Putamen (tissue), 1 donor: Measurements from ENCODE around the gene OGFOD2.

ENCODE experiments used
- DNase-seq: peaks from one replicate; pipeline ENCODE4 v3.0.0-alpha.2; 2016; ENCODE audit warnings: low spot score

OGFOD2 gene

DNA sequence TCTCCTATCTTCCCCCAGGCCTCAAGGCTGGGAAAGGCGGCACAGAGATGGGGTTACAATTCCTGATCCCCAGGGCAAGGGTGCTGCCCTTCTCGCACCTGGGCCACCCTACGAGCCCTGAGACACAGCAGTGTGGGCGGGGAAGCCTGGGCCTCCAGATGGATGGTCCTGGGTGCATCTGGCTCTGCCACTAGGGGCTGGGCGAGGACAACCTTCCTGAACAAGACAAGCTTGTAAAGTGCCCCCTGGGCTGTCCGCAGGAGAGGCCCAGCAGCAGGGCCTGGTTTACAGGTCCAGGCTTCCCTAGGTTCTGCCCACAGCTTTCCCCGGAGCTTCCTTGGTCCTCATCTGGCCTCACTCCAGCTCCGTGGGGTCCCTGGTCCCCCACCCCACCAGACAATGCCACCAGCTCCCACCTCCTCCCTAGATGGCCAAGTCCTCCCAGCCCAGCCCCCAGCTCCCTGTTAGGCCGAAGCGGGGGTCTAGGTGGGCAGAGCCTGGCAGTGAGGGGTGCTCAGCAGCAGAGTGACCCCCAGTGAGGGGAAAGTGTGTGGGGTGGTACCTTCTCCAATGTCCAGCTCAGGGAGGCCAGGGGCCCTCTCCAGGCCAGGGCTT lies 14.3 kb downstream of the OGFOD2 start:
- DNase-seq: no peak

DNA sequence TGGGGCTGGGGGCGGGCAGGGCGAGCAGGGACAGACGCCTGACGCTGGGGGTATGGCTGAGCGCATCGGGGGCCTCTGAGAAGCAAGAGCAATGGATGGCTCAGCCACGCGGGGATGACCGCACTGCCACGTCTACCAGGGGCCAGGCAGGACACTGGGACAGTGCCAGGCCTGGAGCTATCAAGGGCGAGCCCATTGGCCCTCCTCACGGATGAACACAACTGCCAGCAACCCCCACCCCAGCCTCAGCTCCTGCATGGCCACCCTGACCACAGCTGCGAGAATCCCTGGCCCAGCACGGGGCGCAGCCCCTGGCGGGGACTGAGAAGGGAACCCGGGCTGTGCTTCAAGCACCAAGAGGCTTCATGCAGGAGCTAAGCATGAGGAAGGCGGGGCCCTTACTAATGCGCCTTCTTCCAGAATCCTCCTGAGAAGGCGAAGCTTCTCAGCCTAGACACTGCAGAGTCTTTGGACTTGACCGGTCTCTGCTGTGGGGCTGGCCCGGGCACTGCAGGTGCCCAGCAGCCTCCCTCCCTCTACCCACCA lies 14.9 kb downstream of the OGFOD2 start:
- no peak for DNase-seq

- no peak for DNase-seq
These were observed 15.5 kb downstream of the OGFOD2 start for GRCh38 chr12:122990561-122990960.

DNA sequence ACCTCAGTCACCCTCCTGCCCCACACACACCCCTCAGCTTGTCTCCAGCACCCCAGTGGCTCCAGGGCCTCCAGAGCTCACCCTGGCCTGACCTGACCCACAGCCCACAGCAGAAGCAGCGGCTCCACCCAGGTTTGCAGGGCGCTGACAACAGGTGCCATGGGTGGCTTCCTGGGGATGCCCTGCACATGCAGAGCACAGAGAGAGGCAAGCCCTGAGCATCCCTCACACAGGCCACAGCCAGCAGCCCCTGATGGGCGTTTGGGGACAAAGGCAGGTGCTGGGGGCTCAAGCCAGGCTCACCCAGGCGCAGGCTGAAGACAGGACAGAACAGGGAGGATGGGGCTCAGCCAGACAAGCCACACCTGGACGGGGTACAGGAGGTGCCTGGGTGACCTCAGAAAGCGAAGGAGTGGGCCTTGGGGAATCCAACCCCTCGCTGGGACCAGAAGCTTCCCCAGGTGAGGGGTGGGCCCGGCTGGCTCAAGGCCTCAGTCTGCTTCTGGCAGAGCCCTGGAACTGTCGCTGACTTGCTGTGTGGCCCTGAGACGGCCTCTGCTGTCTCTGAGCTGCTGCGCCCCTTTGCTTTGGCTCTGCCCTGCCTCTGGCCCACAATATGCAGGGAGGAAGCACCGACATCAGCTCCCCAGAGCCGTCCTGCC lies 16.0 kb downstream of the OGFOD2 start:
- DNase-seq: no peak

GRCh38 chr12:122991623-122992275 lies 16.7 kb downstream of the OGFOD2 start:
- no peak for DNase-seq

DNA sequence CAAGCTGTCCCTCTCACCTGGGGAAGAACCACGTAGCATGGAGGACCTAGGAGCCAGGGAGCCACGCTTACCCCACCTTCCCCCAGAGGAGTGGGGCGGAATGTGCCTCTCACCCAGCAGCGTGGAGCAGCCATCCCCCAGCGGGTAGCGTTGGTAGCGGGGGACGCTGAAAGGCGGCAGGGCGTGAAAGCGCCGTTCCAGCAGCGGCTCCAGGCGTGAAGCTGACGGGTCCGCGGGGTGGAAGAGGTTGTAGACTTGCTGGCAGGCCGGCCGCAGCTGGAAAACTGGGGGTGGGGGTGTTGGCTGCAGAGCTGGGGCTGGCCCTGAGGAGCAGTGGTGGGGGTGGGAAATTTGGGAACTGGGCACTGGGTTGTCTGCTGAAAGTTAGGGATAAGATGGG lies 17.3 kb downstream of the OGFOD2 start:
- DNase-seq: no peak

GRCh38 chr12:122994140-122994675 lies 19.2 kb downstream of the OGFOD2 start:
- DNase-seq: no peak

- DNase-seq: no peak
These were observed 19.9 kb downstream of the OGFOD2 start for GRCh38 chr12:122994781-122995502.

- DNase-seq: no peak
These were observed 20.6 kb downstream of the OGFOD2 start for GRCh38 chr12:122995503-122996187.

DNA sequence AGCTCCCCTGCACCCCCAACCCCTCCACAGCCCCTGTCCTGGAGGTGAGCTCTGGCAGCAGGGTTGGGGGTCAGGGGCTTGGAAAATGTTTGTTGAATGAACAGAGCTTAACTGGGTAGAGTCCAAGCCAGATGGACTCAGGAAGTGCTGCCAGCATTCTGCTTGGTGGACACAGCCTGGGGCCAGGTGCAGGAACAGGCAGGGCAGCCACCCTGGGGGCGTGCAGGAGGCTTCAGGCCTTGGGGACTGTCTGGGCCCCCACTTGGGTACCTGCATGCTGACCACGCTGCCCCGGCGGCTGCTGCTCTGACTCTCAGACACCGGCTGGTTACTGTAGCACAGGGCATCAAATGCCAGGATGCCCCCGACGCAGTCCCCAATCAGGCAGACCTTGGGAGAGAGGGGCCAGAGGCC lies 21.2 kb downstream of the OGFOD2 start:
- no peak for DNase-seq

GRCh38 chr12:122996621-122997342 lies 21.7 kb downstream of the OGFOD2 start:
- DNase-seq: no peak

- no peak for DNase-seq
These were observed 22.6 kb downstream of the OGFOD2 start for GRCh38 chr12:122997343-122998250.

- no peak for DNase-seq
These were observed 23.3 kb downstream of the OGFOD2 start for GRCh38 chr12:122998316-122998715.

DNA sequence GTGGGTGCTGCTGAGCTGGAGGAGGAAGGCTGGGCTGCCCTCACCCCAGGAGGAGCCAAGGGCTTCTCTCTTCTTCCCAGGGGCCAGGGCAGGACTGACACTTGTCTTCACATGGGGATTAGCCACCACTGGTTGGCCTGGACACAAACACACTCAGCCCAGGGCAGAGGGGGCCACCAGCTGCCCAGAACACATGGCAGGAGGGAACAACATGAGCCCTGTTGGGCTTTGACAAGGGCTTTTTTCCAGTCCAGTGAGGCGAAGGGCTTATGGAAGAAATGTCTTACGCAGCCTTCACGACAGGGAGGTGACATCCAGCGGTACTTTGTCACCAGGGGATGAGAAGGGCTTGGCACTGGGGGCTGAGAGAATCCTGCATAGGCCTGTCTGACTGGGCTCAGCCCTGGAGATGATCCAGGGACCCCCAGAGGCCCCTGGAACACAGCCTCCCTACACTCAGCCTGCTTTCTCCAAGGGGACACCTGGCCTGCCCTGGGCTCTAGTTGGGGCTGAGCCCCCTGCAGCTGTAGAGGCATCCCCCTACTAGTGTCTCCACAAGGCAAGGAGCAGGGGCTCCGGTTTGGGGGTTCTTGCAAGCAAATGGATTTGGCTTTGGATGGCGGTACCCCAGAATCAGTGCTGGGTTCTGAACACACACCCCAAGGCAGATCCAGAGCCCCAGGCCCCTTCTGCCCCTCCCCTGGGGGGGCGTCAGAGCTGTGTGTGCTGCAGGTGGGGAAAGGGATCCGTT lies 24.3 kb downstream of the OGFOD2 start:
- no peak for DNase-seq

GRCh38 chr12:122999986-123000420 lies 25.0 kb downstream of the OGFOD2 start:
- no peak for DNase-seq

DNA sequence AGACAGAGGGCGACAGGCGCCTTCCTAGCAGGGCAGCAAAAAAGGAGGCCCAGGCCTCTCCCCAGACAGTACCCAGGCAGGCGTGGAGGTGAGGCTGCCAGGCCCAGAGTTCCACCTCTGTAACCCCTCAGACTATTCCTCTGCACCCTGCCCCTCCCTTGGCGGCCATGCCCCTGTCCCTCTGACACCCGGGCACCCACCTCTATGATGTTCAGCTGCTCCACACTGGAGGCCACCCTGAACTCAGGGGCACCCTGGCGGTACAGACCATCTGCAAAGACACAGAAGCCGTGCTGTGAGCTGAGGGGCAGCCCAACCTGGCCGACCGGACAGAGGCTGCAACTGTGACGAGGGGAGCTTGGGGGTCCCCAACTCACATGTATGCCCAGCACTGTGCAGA lies 25.5 kb downstream of the OGFOD2 start:
- DNase-seq: no peak

GRCh38 chr12:123001464-123001863 lies 26.4 kb downstream of the OGFOD2 start:
- no peak for DNase-seq

GRCh38 chr12:123003257-123003656 lies 28.2 kb downstream of the OGFOD2 start:
- no peak for DNase-seq

GRCh38 chr12:123004287-123004686 lies 29.2 kb downstream of the OGFOD2 start:
- no peak for DNase-seq
